HEK293T (cell line): ENCODE results near the gene IKZF3.

Experiments used
- FOXM1 ChIP-seq: fragments of 450-650 bp; IDR thresholded peaks from 2 replicates; pipeline ENCODE4 v1.6.1; 2017; ENCODE audit warnings: mild to moderate bottlenecking, borderline replicate concordance
- HDGF ChIP-seq: fragments of 450-650 bp; IDR thresholded peaks from 2 replicates; pipeline ENCODE4 v1.6.1; 2017; ENCODE audit warnings: antibody characterized with exemption, borderline replicate concordance
- NFRKB ChIP-seq: fragments of 450-650 bp; IDR thresholded peaks from 2 replicates; pipeline ENCODE4 v1.6.1; 2016; ENCODE audit warnings: mild to moderate bottlenecking, moderate library complexity
- SUZ12 ChIP-seq: fragments of 450-650 bp; IDR thresholded peaks from 2 replicates; pipeline ENCODE4 v1.6.1; 2016; ENCODE audit warnings: mild to moderate bottlenecking

- TF ChIP-seq HDGF, result no peak
- TF ChIP-seq FOXM1, result no peak
- no peak for TF ChIP-seq SUZ12
- no peak for TF ChIP-seq NFRKB
Measured at GRCh38 chr17:39903158-39903884, 39.2 kb upstream of the IKZF3 start.
